Measurements from ENCODE around the gene SAMD13. TPM values are rescaled to one million over a fixed set of nuclear protein-coding genes. Genes with fewer than 3 reads are reported as not detected.

SAMD13 gene
- total RNA-seq, 2 experiments from 2014 or later, result 0.67 to 1.2 TPM

GRCh38 chr1:84330125-84330984, 28.8 kb downstream of the SAMD13 start:
- H3K4me3 Mint-ChIP-seq, result no peak overlapping the region
- intact Hi-C loops (cut with micrococcal nuclease), result no loop called here
- ATAC-seq, result no peak
- H3K4me1 Mint-ChIP-seq (ENCODE audit: low read depth), result peaks cover 13% of the 10 kb centered on the region
- no peak for TF ChIP-seq CTCF (IDR thresholded peaks at IDR 0.05)
- H3K27me3 Mint-ChIP-seq, result no peaks in the 10 kb centered on the region
- no peak for DNase-seq
- peaks cover 1% of the 10 kb centered on the region for H3K36me3 Mint-ChIP-seq (ENCODE audit: low read depth)
- no peak overlapping the region for H3K27ac Mint-ChIP-seq
- peaks cover 1% of the 10 kb centered on the region for H3K9me3 Mint-ChIP-seq
- ChIA-PET POLR2A (no interaction called here), CTCF (no interaction called here)

GRCh38 chr1:84339503-84339902, 38.0 kb downstream of the SAMD13 start:
- H3K4me3 Mint-ChIP-seq, result no peak overlapping the region
- H3K4me1 Mint-ChIP-seq (ENCODE audit: low read depth), result peaks cover 9% of the 10 kb centered on the region
- no peaks in the 10 kb centered on the region for H3K27me3 Mint-ChIP-seq
- no peak overlapping the region for H3K27ac Mint-ChIP-seq
- POLR2A ChIA-PET, result no interaction called here
- no peak for TF ChIP-seq CTCF (IDR thresholded peaks at IDR 0.05)
- DNase-seq (no peak), ATAC-seq (no peak)
- peaks cover 7% of the 10 kb centered on the region for H3K36me3 Mint-ChIP-seq (ENCODE audit: low read depth)
- CTCF ChIA-PET, result no interaction called here
- peaks cover 15% of the 10 kb centered on the region for H3K9me3 Mint-ChIP-seq
- intact Hi-C loops (cut with micrococcal nuclease), result no loop called here

- no peak for TF ChIP-seq CTCF (IDR thresholded peaks at IDR 0.05)
- no peaks in the 10 kb centered on the region for H3K9me3 Mint-ChIP-seq
- H3K4me3 Mint-ChIP-seq, result no peak overlapping the region
- CTCF ChIA-PET, result no interaction called here
- H3K27ac Mint-ChIP-seq, result no peak overlapping the region
- ATAC-seq (no peak), DNase-seq (no peak)
- intact Hi-C loops (cut with micrococcal nuclease), result no loop called here
- POLR2A ChIA-PET, result interaction anchor here (0.6 kb wide), 1 partner anchor 1137 kb away, joined by 3 read pairs; no protein-coding TSS in a partner anchor
- H3K36me3 Mint-ChIP-seq (ENCODE audit: low read depth), result no peaks in the 10 kb centered on the region
- H3K27me3 Mint-ChIP-seq, result no peaks in the 10 kb centered on the region
- H3K4me1 Mint-ChIP-seq (ENCODE audit: low read depth), result no peaks in the 10 kb centered on the region
Observed at GRCh38 chr1:84344286-84344685, 42.8 kb downstream of the SAMD13 start.

- ChIA-PET POLR2A (no interaction called here), CTCF (no interaction called here)
- ATAC-seq (no peak), DNase-seq (no peak)
- no peak overlapping the region for H3K4me3 Mint-ChIP-seq
- intact Hi-C loops (cut with micrococcal nuclease), result no loop called here
- H3K36me3 Mint-ChIP-seq (ENCODE audit: low read depth), result no peaks in the 10 kb centered on the region
- peaks cover 2% of the 10 kb centered on the region for H3K27me3 Mint-ChIP-seq
- H3K9me3 Mint-ChIP-seq, result no peaks in the 10 kb centered on the region
- H3K27ac Mint-ChIP-seq, result no peak overlapping the region
- no peaks in the 10 kb centered on the region for H3K4me1 Mint-ChIP-seq (ENCODE audit: low read depth)
- no peak for TF ChIP-seq CTCF (IDR thresholded peaks at IDR 0.05)
Observed at GRCh38 chr1:84345220-84345619, 43.7 kb downstream of the SAMD13 start.

- no peak overlapping the region for H3K4me3 Mint-ChIP-seq
- POLR2A ChIA-PET, result interaction anchor here (1.1 kb wide), 1 partner anchor 75 kb away, joined by 3 read pairs; no protein-coding TSS in a partner anchor
- intact Hi-C loops (cut with micrococcal nuclease), result no loop called here
- H3K4me1 Mint-ChIP-seq (ENCODE audit: low read depth), result peaks cover 3% of the 10 kb centered on the region
- TF ChIP-seq CTCF (IDR thresholded peaks at IDR 0.05), result no peak
- ATAC-seq, result no peak
- H3K27me3 Mint-ChIP-seq, result peaks cover 2% of the 10 kb centered on the region
- no peak for DNase-seq
- no peak overlapping the region for H3K27ac Mint-ChIP-seq
- CTCF ChIA-PET, result interaction anchor here (1.2 kb wide), 1 partner anchor 9 kb away, joined by 3 read pairs; no protein-coding TSS in a partner anchor
- H3K9me3 Mint-ChIP-seq, result no peaks in the 10 kb centered on the region
- no peaks in the 10 kb centered on the region for H3K36me3 Mint-ChIP-seq (ENCODE audit: low read depth)
Observed at GRCh38 chr1:84347271-84347931, 45.9 kb downstream of the SAMD13 start.
